Measurements from ENCODE around the gene NOPCHAP1.

GRCh38 chr12:104939089-104939488 lies 47.0 kb upstream of the NOPCHAP1 start:
- TF ChIP-seq YY1 (IDR thresholded peaks at IDR 0.05; ENCODE audit: insufficient read depth, insufficient read length): no peak
- TF ChIP-seq ZNF274 (IDR thresholded peaks at IDR 0.05; ENCODE audit: low read depth, low read length): no peak

Data from NT2/D1 (cell line).